ENCODE results near the gene CCDC134. TPM values are rescaled to one million over a fixed set of nuclear protein-coding genes. Genes with fewer than 3 reads are reported as not detected.
"Not testable (repeated sequence)": the region's sequence is repeated elsewhere in the genome, so short reads cannot be mapped to it uniquely, and the experiment has no call there.

Gene CCDC134
- polyA plus RNA-seq, 1 experiment = 6.0 TPM

- CTCF ChIA-PET = interaction anchor here (1.0 to 1.6 kb wide), 2 partner anchors 117 to 166 kb away, joined by 6 to 10 read pairs; no protein-coding TSS in a partner anchor
- DNase-seq (ENCODE audit: low read depth) = no peak
- Histone ChIP-seq H3K27me3 (ENCODE audit: control insufficient read depth, insufficient read depth, low read length) (no peaks in the 10 kb centered on the region), H3K4me3 (ENCODE audit: low read depth, low read length) (no peak overlapping the region), H3K36me3 (ENCODE audit: control insufficient read depth, insufficient read depth, low read length) (peaks cover 6% of the 10 kb centered on the region)
- TF ChIP-seq, protein P1, sequence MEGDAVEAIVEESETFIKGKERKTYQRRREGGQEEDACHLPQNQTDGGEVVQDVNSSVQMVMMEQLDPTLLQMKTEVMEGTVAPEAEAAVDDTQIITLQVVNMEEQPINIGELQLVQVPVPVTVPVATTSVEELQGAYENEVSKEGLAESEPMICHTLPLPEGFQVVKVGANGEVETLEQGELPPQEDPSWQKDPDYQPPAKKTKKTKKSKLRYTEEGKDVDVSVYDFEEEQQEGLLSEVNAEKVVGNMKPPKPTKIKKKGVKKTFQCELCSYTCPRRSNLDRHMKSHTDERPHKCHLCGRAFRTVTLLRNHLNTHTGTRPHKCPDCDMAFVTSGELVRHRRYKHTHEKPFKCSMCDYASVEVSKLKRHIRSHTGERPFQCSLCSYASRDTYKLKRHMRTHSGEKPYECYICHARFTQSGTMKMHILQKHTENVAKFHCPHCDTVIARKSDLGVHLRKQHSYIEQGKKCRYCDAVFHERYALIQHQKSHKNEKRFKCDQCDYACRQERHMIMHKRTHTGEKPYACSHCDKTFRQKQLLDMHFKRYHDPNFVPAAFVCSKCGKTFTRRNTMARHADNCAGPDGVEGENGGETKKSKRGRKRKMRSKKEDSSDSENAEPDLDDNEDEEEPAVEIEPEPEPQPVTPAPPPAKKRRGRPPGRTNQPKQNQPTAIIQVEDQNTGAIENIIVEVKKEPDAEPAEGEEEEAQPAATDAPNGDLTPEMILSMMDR (IDR thresholded peaks at IDR 0.05; ENCODE audit: insufficient read depth, low read depth, low read length) = no peak
- POLR2A ChIA-PET = no interaction called here
These were observed 62.2 kb downstream of the CCDC134 start for GRCh38 chr22:41862530-41863266.

GRCh38 chr22:41863472-41863871 is 63.0 kb downstream of the CCDC134 start:
- no peak overlapping the region for H3K4me3 ChIP-seq (ENCODE audit: low read depth, low read length)
- H3K27me3 ChIP-seq (ENCODE audit: control insufficient read depth, insufficient read depth, low read length) = no peaks in the 10 kb centered on the region
- ChIA-PET POLR2A (no interaction called here), CTCF (interaction anchor here (0.9 to 1.0 kb wide), 2 partner anchors 8 to 166 kb away, joined by 3 to 4 read pairs; no protein-coding TSS in a partner anchor)
- no peak for DNase-seq (ENCODE audit: low read depth)
- TF ChIP-seq, protein P1 (IDR thresholded peaks at IDR 0.05; ENCODE audit: insufficient read depth, low read depth, low read length) = no peak
- H3K36me3 ChIP-seq (ENCODE audit: control insufficient read depth, insufficient read depth, low read length) = peaks cover 6% of the 10 kb centered on the region

- ChIA-PET POLR2A (no interaction called here), CTCF (no interaction called here)
- TF ChIP-seq, protein P1 (IDR thresholded peaks at IDR 0.05; ENCODE audit: insufficient read depth, low read depth, low read length) = no peak
- no peak for DNase-seq (ENCODE audit: low read depth)
- Histone ChIP-seq H3K27me3 (ENCODE audit: control insufficient read depth, insufficient read depth, low read length) (no peaks in the 10 kb centered on the region), H3K4me3 (ENCODE audit: low read depth, low read length) (no peak overlapping the region), H3K36me3 (ENCODE audit: control insufficient read depth, insufficient read depth, low read length) (peaks cover 13% of the 10 kb centered on the region)
These were observed 68.1 kb downstream of the CCDC134 start for GRCh38 chr22:41868556-41868955.

- DNase-seq (ENCODE audit: low read depth); POLR2A ChIA-PET; H3K4me3 ChIP-seq (ENCODE audit: low read depth, low read length); CTCF ChIA-PET; H3K27me3 ChIP-seq (ENCODE audit: control insufficient read depth, insufficient read depth, low read length): not testable (repeated sequence)
- peaks cover 14% of the 10 kb centered on the region for H3K36me3 ChIP-seq (ENCODE audit: control insufficient read depth, insufficient read depth, low read length)
These were observed 69.6 kb downstream of the CCDC134 start for GRCh38 chr22:41870081-41870480.

DNA sequence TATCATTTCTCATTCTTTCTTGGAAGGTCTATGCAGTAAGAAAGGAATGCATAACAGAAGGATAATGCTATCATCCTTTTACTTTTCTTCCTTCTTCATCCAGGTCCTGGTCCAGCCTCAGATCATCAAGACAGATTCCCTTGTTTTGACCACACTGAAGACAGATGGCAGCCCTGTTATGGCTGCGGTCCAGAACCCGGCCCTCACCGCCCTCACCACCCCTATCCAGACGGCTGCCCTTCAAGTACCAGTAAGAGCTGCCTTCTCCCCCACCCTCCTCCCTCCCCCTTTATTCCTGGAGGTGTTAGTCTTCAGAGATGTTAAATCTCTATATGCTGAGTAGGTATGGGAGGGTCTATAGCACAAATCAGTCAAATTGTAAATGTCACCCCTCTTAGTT is 70.3 kb downstream of the CCDC134 start:
- ChIA-PET CTCF (interaction anchor here (0.7 to 1.3 kb wide), 2 partner anchors 149 to 173 kb away, joined by 3 to 5 read pairs; no protein-coding TSS in a partner anchor), POLR2A (no interaction called here)
- TF ChIP-seq, protein P1 (IDR thresholded peaks at IDR 0.05; ENCODE audit: insufficient read depth, low read depth, low read length) = no peak
- no peak for DNase-seq (ENCODE audit: low read depth)
- Histone ChIP-seq H3K27me3 (ENCODE audit: control insufficient read depth, insufficient read depth, low read length) (no peaks in the 10 kb centered on the region), H3K36me3 (ENCODE audit: control insufficient read depth, insufficient read depth, low read length) (peaks cover 14% of the 10 kb centered on the region), H3K4me3 (ENCODE audit: low read depth, low read length) (no peak overlapping the region)

Data from BJ (cell line).